Measurements from ENCODE around the gene ARHGAP4.

DNA sequence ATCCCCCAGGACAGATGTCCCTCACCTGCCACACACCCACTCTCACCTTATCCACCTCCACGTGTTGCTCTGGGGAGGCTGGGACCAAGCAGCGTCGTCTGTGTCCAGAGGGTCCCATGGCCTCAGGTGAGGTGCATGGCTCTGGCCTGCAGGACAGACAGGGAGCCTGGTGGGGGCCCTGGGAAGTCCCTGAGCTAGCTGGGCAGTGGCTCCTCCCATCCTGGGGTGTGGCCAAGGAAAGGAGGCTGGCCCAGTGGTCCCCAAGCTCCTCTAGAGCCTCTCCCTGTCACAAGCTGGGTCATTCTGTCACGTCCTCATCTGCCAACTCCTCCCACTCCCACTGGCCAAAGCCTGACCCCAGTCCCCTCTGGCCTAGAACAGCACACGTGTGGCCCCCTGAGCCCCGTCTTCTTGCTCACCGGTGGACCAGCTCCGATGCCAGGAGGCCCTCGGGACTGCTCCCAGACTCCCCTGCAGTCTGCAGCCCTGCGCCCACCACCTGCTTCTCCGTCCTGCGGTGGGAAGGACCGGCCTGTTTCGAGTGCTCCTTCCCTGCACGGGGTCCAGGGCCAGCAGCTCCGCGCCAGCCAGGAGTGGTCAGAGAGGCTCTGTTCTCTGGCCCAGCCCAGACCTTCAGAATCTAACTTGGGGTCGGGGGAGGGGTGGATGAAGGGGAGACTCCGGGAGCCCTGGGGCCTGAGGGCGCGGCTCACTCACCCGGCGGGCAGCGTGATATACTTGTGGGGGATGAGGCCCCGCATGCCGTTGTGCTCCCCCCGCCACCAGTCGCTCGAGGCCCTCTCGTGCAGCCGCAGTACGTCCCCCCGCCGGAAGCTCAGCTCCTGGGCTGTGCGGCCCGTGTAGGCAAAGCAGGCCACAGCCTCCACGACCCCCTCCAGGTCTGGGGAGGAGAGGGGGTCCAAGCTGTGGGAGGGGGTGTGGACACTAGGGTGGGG lies 16.8 kb downstream of the ARHGAP4 start:
- TF ChIP-seq, protein P1, sequence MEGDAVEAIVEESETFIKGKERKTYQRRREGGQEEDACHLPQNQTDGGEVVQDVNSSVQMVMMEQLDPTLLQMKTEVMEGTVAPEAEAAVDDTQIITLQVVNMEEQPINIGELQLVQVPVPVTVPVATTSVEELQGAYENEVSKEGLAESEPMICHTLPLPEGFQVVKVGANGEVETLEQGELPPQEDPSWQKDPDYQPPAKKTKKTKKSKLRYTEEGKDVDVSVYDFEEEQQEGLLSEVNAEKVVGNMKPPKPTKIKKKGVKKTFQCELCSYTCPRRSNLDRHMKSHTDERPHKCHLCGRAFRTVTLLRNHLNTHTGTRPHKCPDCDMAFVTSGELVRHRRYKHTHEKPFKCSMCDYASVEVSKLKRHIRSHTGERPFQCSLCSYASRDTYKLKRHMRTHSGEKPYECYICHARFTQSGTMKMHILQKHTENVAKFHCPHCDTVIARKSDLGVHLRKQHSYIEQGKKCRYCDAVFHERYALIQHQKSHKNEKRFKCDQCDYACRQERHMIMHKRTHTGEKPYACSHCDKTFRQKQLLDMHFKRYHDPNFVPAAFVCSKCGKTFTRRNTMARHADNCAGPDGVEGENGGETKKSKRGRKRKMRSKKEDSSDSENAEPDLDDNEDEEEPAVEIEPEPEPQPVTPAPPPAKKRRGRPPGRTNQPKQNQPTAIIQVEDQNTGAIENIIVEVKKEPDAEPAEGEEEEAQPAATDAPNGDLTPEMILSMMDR (IDR thresholded peaks at IDR 0.05), result no peak
- TF ChIP-seq POLR2A (IDR thresholded peaks at IDR 0.05), result no peak

All from heart left ventricle (tissue), 13 donors.